SK-N-SH treated with all-trans-retinoic acid at 6 μM for 48 hours (cell line): ENCODE data around the gene SLC35E4.

Experiments used
- CREB5 ChIP-seq: fragments of 250-450 bp; sonication (Bioruptor Pico); IDR thresholded peaks from 2 replicates; pipeline ENCODE4 v1.5.1; 2020; ENCODE audit warnings: low read depth, mild to moderate bottlenecking, moderate library complexity
- OSR1 ChIP-seq: fragments of 250-450 bp; sonication (Bioruptor Pico); IDR thresholded peaks from 2 replicates; pipeline ENCODE4 v1.8.0; 2022; ENCODE audit warnings: moderate library complexity, mild to moderate bottlenecking, inconsistent platforms

- TF ChIP-seq CREB5 (no peak), OSR1 (CRISPR knock-in tag) (no peak)
Measured at GRCh38 chr22:30689622-30690021, 54.0 kb downstream of the SLC35E4 start.
